HG03039 (cell line): ENCODE measurements around the gene EIPR1.
"Not testable (repeated sequence)": the region's sequence is repeated elsewhere in the genome, so short reads cannot be mapped to it uniquely, and the experiment has no call there.

Source experiments
- ATAC-seq: cut with Tn5 transposase; IDR thresholded peaks from one replicate; pipeline ENCODE4 v1.9.1; 2021; ENCODE audit warnings: mild to moderate bottlenecking, moderate library complexity; ENCODE audit not compliant: unreplicated experiment

The EIPR1 gene

GRCh38 chr2:3200420-3200939 is 177.1 kb downstream of the EIPR1 start:
- ATAC-seq: no peak

DNA sequence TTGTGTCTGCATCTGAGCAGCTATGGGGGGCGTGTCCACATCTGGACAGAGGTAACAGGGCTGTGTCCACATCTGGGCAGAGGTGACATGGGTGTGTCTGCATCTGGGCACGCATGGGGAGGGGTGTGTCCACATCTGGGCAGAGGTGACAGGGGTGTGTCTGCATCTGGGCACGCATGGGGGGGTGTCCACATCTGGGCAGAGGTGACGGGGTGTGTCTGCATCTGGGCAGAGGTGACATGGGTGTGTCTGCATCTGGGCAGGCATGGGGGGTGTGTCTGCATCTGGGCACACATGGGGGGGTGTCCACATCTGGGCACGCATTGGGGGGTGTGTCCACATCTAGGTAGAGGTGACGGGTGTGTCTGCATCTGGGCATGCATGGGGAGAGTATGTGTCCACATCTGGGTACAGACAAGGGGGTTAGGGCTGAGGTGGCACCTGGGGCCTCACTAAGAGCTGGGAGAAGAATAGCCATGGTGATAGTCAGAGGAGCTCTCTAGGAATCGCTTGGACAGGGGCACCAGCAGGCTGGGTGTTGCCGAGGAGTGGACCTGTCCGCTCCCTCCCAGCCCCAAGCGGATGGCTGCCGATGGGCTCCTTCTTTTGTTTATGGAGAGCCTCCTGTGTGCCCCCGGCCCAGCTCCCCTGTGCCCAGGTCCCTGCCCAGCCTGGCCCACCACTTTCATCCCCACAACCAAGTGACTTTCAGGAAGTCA is 177.8 kb downstream of the EIPR1 start:
- ATAC-seq: no peak

- ATAC-seq: not testable (repeated sequence)
Observed at GRCh38 chr2:3198671-3199192, 178.9 kb downstream of the EIPR1 start.

DNA sequence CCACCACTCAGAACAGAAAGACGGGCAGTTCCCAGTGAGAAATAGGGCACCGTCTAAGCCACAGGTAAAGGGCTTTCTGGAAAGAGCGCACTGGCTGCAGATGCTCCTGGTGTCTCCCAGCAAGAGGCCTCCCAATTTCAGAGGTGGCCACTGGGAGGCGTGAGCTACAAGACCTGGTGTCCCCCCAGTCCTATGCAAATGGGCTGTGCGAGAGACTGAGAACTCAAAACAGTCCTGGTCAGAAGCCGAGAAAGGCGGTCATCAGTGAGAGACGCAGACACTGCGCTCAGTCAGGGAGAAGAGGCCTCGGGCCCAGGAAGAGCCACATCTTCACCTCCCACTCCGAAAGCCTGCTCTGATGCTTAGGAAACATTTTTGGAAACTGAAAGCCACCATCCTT is 179.5 kb downstream of the EIPR1 start:
- no peak for ATAC-seq

GRCh38 chr2:3197308-3197707 is 180.3 kb downstream of the EIPR1 start:
- no peak for ATAC-seq

- no peak for ATAC-seq
Observed at GRCh38 chr2:3196716-3197115, 180.9 kb downstream of the EIPR1 start.

DNA sequence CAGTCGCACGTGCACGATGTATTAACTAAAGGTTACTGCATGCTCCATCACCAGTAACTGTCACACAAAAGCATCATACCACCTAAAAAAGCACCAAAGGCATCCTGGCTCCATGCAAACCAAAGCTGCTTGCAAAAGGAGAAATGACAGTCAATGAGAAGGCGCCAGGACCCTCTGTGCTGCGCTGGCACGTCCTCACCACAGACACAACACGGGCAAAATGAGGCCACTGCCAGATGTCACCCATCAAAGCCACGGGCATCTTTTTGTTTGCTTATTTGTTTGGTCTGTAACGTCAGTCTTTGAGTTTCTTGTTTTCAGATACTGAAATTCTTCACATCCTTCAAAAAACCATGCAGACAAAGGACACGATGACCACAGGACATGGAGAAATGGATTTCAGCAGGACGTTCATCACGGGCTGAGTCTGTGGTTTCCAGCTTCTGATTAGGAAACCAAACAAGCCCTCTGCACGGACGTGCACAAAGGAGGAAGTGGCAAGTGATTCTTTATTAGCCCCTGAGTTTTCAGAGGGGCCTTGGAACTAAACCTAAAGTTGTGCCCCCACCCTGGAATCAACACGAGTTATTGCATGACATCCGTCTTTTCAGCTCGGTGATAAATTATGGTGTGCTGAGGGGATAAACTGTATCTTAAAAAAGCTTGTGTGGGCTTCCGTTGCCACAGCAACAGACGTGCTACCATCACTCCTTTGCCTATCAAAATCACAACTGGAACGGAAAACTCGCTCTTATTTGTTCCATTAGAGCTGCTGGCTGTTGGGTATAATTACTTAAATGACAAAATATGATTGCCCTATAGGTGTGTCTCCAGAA is 181.8 kb downstream of the EIPR1 start:
- ATAC-seq: no peak

DNA sequence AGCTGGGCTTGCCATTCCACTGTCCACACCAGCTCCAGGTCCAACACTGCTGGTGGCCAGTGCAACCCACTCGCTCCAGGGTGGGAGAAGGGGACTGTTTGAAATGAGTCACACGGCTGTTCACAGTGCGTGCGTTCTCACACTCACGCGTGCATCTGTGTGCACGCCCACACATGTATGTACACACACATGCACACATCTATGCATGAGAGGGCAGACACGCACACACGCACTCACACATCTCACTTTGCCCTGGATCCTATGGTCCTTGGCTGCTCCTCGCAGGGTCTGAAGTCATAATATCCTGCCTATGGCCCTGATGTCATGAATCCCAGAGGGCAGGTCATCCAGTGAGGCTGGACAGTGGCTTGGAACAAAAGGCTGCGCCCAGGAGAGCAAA is 182.8 kb downstream of the EIPR1 start:
- no peak for ATAC-seq

DNA sequence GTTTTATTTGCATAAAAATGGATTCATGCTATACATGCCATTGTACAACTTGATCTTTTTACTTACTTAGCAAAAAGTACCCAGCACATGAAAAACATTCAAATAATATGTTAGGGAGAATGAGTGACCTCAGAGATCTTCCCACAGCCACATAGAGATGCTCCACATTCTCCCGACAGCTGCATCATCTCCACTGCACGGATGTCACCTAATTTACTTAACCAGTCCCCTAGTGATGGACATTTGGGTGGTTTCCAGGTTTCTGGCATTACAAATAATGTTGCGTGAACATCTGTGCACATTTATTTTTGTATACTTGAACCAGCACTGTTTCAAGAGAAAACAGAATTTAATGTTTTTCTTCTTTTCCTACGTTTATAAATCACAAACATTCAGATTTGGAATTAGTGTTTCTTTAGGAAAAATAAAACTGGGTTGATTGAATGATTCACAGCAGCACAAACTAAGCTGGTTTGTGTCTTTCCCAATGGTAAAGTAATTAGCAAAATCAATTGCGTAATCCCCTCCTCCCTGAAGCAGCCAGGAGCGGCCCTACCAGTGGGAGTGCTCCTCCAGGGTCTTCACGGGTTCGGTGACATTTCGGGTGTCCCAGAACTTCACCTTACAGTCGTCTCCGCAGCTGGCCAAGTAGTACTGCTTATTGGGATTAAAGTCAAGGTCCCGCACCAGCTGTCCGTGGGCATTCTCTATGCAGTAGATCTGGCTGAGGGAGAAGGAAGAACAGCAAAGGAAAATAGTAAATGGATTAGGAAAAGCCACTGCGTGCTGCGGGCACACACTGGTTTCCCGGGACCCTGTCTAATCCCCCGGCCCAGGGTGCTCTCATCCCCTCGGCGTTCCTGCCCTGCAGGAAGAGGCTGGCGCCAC is 183.9 kb downstream of the EIPR1 start:
- no peak for ATAC-seq

DNA sequence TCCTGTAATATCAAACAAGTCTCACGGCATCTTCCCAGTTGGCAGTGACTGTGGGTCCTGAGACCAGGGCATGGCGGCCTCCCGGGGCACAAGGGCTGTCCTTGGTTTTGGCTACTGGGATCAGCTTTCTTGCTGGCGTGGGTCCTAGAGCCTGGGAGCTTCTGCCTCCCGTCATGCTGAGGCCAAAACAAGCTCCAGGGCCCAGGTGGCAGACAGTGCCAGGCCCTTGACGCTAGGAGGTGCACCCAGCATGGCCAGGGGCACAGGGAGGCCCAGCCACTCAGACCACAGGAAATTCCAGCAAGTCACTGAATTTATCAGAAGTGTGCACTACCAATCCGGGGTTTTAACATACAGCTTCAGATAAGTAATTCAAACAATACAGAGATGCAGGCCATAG is 184.7 kb downstream of the EIPR1 start:
- ATAC-seq: no peak

DNA sequence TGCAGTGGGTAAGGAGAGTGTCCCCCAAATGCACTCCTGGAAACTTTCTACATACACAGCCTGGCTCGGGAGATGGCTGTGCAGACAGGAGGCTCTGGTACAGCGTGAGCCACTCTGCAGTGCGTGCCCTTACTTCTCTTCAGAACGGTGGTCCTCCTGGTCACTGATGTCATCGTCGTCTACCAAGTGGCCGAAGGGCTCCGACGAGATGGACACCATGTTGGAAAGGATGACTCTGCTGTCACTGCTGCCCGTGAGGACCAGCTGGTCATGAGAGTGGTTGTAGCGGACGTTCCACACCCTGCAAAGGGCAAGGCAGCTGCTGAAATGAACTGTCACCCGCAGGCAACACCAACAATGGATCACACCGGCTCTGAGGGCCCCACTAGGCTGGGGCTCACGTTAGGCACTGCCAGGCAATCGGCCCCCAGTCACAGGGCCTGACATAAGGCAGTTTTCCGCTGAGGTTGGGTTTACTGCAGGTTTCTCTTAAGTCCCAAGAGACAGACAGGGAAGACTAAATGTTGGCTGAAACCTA is 185.3 kb downstream of the EIPR1 start:
- ATAC-seq: no peak

- no peak for ATAC-seq
Observed at GRCh38 chr2:3189961-3190360, 187.7 kb downstream of the EIPR1 start.

DNA sequence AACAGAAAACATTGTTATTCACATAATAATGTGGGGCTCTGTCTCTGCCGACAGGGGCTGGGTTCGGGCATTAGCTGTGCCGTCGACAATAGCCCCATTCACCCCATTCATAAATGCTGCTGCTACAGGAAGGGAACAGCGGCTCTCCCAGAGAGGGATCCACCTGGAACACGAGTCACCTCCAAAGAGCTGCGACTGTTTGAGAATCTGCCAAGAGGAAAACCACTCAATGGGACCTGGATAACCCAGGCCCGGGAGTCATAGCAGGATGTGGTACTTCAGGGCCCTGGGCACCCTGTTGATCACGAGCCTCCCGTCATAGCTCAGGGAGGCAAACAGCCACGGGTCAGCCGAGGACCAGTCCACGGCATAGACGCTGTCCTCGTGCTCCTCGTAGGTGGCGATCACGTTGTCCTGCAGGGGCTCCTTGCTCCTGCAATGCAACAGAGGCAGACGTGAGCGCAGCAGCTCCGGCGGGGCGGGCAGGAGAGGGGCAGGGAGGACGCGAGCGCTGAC is 188.5 kb downstream of the EIPR1 start:
- ATAC-seq: no peak

GRCh38 chr2:3188405-3188946 is 189.1 kb downstream of the EIPR1 start:
- no peak for ATAC-seq

GRCh38 chr2:3187467-3187866 is 190.2 kb downstream of the EIPR1 start:
- ATAC-seq: no peak

- ATAC-seq: no peak
Observed at GRCh38 chr2:3186766-3187165, 190.9 kb downstream of the EIPR1 start.

DNA sequence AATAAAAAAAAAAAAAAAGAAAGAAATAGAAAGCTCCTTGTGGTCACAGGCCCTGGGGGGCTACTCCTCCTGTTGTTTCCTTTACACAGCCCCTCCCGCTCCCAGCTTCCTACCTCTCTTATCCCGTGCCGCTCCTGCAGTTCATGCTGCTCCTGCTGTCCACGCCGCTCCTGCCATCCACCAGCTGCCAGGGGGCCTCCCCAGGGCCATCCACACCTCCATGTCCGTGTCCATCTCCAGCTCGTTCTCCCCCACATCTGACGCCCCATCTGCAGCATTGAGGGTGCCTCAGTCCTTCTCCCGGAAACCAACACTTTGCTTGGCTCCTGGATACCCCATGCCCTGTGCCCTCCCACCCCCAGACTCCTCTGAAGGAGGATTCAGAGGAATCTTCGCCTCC is 191.7 kb downstream of the EIPR1 start:
- no peak for ATAC-seq

DNA sequence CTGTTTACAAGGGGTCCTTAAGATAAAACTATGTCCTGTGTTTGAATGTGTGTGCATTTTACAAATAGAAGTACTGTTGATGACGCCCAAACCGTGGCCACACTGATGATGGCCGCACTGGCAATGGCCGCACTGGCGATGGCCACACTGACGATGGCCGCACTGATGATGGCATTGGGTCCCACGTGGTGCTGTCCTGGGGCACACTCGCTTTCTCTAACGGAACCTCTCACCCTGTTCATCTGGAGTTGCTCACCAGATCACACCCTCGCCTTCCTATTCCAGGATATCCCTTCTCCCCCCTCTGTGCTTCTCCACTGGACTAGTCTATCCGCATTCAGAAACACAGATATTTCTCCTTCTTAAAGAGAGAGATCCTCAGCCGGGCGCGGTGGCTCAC is 192.4 kb downstream of the EIPR1 start:
- no peak for ATAC-seq

GRCh38 chr2:3184167-3184566 is 193.5 kb downstream of the EIPR1 start:
- ATAC-seq: no peak

GRCh38 chr2:3183766-3184165 is 193.9 kb downstream of the EIPR1 start:
- no peak for ATAC-seq
